GM19023 (cell line): ENCODE results near the gene SIGLEC9.

ENCODE experiments used
- ATAC-seq: cut with Tn5 transposase; IDR thresholded peaks from one replicate; pipeline ENCODE4 v1.9.1; 2021; ENCODE audit warnings: mild to moderate bottlenecking, moderate library complexity; ENCODE audit not compliant: unreplicated experiment

The SIGLEC9 gene

DNA sequence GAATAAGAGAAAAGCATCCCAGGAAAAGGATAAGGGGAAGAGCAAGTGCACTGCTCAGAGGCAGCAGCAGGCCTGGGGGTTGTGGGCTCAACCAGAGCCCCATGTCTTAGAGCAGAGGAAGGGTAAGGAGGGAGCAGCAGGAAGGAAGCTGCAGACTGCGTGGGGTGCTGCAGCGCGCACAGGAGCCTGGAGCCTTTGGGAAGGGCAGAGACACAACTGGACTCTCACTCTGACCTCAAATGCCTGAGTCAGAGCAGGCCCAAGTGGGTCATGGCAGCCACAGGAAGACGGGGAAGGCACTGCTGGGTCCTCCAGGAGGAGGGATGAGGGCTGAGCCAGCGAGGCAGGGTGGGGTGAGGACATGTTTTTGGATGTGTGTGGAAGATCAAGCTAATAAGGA is 49.0 kb downstream of the SIGLEC9 start:
- ATAC-seq = no peak

DNA sequence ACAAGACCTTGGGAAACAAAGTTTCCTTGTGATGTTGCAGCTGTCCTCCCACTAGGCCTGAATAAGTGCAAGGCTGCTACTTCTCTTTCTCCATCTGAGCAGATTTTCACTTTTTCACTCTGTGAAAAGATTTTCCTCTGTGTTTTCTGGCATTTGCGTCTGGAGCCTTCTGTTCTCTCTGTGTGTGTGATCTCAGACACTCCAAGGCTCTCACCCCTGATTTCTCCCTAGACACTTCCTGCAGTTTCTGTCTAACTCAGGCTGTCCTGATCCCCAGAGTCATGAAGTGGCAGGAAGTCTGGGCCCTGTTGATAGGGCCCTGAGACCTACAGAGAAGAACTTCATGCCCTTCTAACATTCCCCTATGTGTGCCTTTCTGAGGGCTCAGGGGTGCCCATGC is 54.5 kb downstream of the SIGLEC9 start:
- no peak for ATAC-seq
